Stimulated activated CD8-positive, alpha-beta memory T cell treated with anti-CD3 and anti-CD28 coated beads, Interleukin-15, amount 100 ng/mL, for 4 hours (primary cell): ENCODE results near the gene C5AR2.
"Not testable (repeated sequence)": the region's sequence is repeated elsewhere in the genome, so short reads cannot be mapped to it uniquely, and the experiment has no call there.

Source experiments
- DNase-seq, 2 donors: peaks; one replicate each; pipeline ENCODE4 v3.0.0-alpha.2; 2020; ENCODE audit warnings: low read depth in 2 of 2

C5AR2 gene

DNA sequence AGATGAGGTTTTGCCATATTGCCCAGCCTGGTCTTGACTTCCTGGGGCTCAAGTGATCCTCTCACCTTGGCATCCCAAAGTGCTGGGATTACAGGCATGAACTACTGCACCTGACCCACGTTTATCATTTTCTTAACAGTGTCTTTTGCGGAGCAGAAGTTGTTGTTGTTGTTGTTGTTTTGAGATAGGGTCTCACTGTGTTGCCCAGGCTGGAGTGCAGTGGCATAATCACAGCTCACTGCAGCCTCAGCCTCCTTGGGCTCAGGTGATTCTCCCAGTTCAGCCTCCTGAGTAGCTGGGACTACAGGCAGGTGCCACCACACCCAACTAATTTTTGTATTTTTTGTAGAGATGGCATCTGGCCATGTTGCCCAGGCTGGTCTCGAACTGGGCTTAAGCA lies 55.6 kb downstream of the C5AR2 start:
- DNase-seq, result not testable (repeated sequence)

GRCh38 chr19:47388721-47389120 lies 56.7 kb downstream of the C5AR2 start:
- not testable (repeated sequence) for DNase-seq

- no peak for DNase-seq
These were observed 57.2 kb downstream of the C5AR2 start for GRCh38 chr19:47389150-47389556.

DNA sequence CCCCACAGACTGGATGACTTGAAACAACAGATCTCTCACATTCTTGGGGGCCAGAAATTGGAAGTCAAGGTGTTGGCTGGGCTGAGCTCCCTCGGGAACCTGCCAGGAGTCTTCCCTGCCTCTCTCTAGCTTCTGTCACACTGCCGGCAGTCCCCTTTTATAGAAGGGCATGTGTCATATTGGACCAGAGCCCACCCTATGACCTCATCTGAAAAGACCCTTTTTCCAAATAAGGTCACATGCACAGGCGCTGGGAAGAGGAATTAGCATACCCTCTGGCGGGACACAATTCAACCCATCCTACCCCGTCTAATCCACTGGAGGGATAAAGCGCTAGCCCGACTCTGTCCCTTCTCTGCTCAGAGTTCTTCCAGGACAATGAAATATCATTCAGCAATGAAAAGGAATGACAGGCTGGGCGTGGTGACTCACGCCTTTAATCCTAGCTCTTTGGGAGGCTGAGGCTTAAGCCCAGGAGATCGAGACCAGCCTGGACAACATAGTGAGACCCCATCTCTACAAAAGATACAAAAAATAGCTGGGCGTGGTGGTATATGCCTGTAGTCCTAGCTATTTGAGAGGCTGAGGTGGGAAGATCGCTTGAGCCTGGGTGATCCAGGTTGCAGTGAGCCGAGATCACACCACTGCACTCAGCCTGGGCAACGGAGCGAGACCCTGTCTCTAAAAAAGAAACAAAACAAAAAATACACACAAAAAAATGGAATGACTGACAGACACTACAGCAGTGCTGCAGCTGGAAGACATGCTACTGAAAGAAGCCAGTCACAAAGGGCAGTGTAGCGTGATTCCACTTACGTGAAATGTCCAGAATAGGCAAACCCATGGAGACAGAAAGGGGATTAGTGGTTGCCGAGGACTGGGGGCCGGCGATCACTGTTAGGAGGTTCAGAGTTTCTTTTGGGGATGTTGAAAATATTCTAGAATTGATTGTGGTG lies 58.8 kb downstream of the C5AR2 start:
- no peak for DNase-seq

DNA sequence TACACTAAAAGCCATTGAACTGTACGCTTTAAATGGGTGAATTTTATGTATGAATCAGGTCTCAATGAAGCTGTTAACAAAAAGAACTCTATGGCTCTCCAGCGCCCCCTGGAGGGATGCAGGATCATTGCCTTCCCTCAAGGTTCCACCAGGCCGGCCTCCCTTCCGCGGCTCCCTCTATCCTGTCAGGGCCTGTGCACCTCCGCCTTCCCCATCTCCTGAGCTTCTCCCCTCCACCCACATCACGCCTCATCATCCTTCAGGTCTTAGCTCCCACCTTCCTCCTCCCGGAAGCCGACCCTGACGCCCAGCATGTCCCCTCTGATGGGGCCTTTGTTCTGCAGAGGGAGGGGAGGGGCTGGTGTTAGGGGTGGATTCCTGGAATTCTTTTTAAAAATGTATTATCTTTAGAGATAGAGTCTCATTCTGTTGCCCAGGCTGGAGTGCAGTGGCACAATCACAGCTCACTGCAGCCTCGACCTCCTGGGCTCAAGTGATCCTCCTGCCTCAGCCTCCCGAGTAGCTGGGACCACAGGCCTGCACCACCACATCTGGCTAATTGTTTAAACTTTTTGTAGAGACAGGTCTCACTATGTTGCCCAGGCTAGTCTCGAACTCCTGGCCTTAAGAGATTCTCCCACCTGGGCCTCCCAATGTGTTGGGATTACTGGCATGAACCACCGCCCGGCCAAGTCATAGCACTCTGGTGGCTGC lies 59.7 kb downstream of the C5AR2 start:
- peak; percentile 44 to 54 for DNase-seq
